Hepatocyte (in vitro differentiated cells): ENCODE data around the gene ORC2.

Experiments used
- CTCF ChIP-seq: fragments of 200-600 bp; sonication (generic); IDR thresholded peaks from 2 replicates; pipeline ENCODE4 v1.5.1; 2016; ENCODE audit warnings: antibody characterized with exemption, mild to moderate bottlenecking; ENCODE audit not compliant: poor library complexity
- EZH2 ChIP-seq: fragments of 200-600 bp; sonication (generic); IDR thresholded peaks from 2 replicates; pipeline ENCODE4 v1.6.1; 2016; ENCODE audit warnings: antibody characterized with exemption, mild to moderate bottlenecking, borderline replicate concordance
- EZH2phosphoT487 ChIP-seq: fragments of 200-600 bp; sonication (generic); IDR thresholded peaks from one replicate; pipeline ENCODE4 v1.6.1; 2018; ENCODE audit warnings: antibody characterized with exemption, mild to moderate bottlenecking, low read depth, moderate library complexity; ENCODE audit not compliant: unreplicated experiment, severe bottlenecking

GRCh38 chr2:200961674-200962073, 1.8 kb downstream of the ORC2 start:
- TF ChIP-seq EZH2phosphoT487: no peak
- no peak for TF ChIP-seq CTCF
- TF ChIP-seq EZH2: no peak
